Stimulated activated CD4-positive, alpha-beta T cell treated with anti-CD3 and anti-CD28 coated beads, Interleukin-12 subunit alpha, Interleukin-12 subunit beta, amount 100 ng/mL, for 48 hours (primary cell): ENCODE results near the gene BTG4.
A peak's percentile ranks its signal among the peaks of the same experiment; 100 is the strongest.

ENCODE experiments used
- DNase-seq, 3 donors: peaks; one replicate each; pipeline ENCODE4 v3.0.0-alpha.2; 2020; ENCODE audit warnings: low read depth in 2 of 3, low spot score in 1 of 3

BTG4 gene

GRCh38 chr11:111455291-111456085, 56.7 kb downstream of the BTG4 start:
- no peak for DNase-seq

- peak; percentile 53 to 75 (median 63) for DNase-seq
These were observed 57.5 kb downstream of the BTG4 start for GRCh38 chr11:111454561-111455192.

- DNase-seq, result no peak
These were observed 59.2 kb downstream of the BTG4 start for GRCh38 chr11:111452817-111453552.

- no peak for DNase-seq
These were observed 60.0 kb downstream of the BTG4 start for GRCh38 chr11:111452146-111452545.

- no peak for DNase-seq
These were observed 61.5 kb downstream of the BTG4 start for GRCh38 chr11:111450480-111451320.

- DNase-seq, result no peak
These were observed 62.3 kb downstream of the BTG4 start for GRCh38 chr11:111449696-111450479.

- DNase-seq, result no peak
These were observed 63.2 kb downstream of the BTG4 start for GRCh38 chr11:111448831-111449557.

- DNase-seq, result no peak
These were observed 63.8 kb downstream of the BTG4 start for GRCh38 chr11:111448414-111448813.

- DNase-seq, result no peak
These were observed 64.3 kb downstream of the BTG4 start for GRCh38 chr11:111447931-111448330.

- no peak for DNase-seq
These were observed 65.1 kb downstream of the BTG4 start for GRCh38 chr11:111447112-111447471.

- DNase-seq, result peak; percentile 45 to 79 (median 54)
These were observed 65.6 kb downstream of the BTG4 start for GRCh38 chr11:111446404-111447111.

GRCh38 chr11:111445586-111445985, 66.6 kb downstream of the BTG4 start:
- no peak for DNase-seq
